Measurements from ENCODE around the gene ACOXL.

The ACOXL gene

DNA sequence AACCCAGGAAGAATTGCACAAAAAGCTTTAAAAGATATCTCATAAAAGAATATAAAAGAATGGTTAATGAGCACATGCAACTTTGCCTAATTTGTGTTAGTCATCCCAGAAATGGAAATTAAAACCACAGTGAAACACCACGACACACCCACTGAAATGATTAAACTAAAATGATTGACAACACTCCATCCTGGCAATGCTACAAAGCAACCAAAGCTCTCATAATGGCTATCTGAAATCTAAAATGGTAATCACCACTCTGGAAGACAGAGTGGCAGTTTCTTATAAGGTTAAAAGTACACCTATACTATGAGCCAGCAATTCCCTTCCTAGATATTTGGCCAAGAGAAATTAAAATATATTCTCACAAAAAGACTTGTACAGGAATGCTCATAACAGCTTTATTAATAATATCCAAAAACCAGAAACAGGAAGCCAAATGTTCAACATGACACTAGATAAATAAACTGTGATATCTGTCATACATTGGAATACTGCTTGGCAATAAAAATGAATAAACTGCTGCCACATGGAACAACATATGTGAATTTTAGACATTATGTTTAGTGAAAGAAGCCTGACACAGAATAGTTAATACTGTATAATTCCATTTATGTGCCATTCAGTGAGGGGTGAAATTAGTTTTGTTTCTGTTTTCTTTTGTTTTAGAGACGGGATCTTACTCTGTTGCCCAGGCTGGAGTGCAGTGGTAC is 283.1 kb downstream of the ACOXL start:
- DNase-seq (ENCODE audit: low read depth) = no peak

DNA sequence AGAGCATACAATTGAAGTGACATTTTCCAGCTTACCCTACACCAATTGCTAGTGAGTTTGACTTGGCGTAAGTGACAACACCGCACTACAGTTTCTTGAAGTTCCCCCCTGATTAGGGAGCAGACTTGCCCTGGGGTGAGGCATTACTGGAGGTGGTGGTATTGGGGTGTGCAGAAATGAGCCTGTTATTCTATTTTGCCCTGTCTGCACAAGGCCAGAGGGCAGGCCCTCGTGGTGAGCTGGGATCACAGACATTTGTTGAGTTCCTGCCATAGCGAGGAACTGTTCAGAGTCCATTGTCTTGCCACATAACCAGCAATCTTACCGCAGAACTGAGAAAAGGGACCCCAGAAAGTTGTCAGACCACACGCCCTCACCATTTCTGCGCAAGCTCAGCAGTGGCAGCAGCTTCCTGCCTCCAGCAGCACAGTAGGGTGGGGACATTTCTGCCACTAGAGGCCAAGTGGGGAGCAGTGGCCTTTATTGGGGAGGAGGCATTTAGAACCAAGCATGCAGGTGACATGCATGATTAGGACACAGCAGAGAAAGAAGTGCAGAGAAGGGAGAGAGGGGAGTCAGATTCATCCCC is 284.8 kb downstream of the ACOXL start:
- DNase-seq (ENCODE audit: low read depth) = no peak

- no peak for DNase-seq (ENCODE audit: low read depth)
Measured at GRCh38 chr2:111017909-111018308, 285.5 kb downstream of the ACOXL start.

DNA sequence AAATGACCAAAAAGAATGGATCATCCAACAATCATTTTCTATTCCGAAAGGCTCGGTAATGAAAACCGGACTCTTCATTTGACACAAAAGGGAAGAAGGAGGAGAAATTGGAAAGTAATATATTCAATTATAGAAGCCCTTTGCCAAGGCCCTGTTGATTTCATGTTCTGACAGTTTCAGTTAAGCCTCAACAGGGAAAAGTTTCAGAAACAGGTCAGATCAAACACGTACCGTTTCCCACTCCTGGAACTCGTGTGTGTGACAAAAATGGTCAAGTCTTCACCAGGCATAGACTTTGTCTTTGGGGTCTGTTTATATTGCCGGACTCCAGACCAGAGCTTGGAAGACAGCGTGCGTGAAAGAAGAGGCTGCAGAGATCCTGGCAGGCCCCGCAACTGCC is 287.0 kb downstream of the ACOXL start:
- no peak for DNase-seq (ENCODE audit: low read depth)

- DNase-seq (ENCODE audit: low read depth) = no peak
Measured at GRCh38 chr2:111022633-111023032, 290.3 kb downstream of the ACOXL start.

DNA sequence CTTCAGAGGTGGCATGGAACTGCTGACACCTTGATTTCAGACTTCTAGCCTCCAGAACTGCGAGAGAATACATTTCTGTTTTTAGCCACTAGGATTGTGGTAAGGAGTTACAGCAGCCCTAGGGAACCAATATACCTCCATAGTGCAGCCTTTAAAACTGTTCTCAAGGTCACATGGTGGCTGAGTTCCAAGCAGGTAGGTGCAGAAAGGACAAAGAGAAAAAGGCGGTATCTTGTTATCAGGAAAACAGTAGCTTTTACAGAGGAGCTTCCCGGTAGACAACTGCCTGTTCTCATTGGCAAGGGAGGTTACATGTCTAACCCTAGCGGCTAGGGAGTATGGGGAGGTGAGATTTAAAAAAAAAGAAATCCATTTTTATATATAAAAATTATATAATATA is 292.1 kb downstream of the ACOXL start:
- no peak for DNase-seq (ENCODE audit: low read depth)

DNA sequence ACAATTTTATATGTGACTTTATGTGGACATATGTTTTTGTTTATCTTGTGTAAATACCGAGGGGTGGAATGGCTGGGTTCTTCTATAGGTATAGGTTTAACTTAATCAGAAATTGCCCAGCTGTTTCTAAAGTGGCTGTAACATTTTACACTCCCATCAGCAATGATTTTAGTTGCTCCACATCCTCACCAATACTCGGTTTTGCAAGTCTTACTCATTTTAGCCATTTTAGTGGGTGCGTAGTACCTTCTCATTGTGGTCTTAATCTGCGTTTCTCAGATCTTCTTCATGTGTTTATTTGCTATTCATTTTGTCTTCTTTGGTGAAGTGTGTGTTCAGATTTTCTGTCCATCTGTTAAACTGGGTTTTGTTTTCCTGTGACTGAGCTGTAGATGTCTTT is 292.9 kb downstream of the ACOXL start:
- no peak for DNase-seq (ENCODE audit: low read depth)

- DNase-seq (ENCODE audit: low read depth) = no peak
Measured at GRCh38 chr2:111028720-111029119, 296.3 kb downstream of the ACOXL start.

DNA sequence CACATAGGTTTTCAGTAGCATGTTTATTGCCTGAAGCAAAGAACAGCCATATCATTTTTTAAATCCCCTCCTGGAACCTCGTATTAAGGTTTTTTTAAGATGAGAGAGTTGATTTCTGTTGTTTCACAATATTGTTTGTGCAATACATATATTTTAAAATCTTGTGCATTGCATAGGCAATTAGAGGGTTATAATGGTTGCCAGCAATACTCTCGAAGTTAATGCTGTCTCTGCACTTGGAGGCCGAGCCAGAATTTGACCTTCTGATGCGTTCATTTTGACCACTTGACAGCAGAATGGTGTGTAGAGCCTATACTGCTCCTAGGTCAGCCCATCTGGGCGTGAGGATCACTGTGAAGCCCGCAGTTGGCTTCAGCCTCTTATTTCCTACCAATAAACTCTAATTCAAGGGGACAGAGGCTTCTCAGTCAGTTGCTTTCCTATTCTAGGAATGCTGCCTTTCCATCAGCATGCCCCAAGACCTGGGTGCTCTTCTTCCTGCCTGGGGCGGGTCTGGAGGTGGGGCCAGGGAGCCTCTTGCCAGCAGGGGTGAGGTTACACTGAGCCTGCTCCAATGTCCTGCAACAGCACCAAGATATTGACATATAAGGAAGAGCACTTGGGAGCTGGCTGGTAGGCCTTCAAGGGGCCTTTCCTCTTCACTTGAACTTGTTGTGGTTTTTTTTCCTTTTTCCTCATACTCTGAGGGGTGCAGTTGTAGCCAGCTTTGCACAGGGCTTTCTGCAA is 297.0 kb downstream of the ACOXL start:
- no peak for DNase-seq (ENCODE audit: low read depth)

GRCh38 chr2:111030260-111030891 is 298.0 kb downstream of the ACOXL start:
- no peak for DNase-seq (ENCODE audit: low read depth)

GRCh38 chr2:111030945-111031344 is 298.6 kb downstream of the ACOXL start:
- DNase-seq (ENCODE audit: low read depth) = no peak

DNA sequence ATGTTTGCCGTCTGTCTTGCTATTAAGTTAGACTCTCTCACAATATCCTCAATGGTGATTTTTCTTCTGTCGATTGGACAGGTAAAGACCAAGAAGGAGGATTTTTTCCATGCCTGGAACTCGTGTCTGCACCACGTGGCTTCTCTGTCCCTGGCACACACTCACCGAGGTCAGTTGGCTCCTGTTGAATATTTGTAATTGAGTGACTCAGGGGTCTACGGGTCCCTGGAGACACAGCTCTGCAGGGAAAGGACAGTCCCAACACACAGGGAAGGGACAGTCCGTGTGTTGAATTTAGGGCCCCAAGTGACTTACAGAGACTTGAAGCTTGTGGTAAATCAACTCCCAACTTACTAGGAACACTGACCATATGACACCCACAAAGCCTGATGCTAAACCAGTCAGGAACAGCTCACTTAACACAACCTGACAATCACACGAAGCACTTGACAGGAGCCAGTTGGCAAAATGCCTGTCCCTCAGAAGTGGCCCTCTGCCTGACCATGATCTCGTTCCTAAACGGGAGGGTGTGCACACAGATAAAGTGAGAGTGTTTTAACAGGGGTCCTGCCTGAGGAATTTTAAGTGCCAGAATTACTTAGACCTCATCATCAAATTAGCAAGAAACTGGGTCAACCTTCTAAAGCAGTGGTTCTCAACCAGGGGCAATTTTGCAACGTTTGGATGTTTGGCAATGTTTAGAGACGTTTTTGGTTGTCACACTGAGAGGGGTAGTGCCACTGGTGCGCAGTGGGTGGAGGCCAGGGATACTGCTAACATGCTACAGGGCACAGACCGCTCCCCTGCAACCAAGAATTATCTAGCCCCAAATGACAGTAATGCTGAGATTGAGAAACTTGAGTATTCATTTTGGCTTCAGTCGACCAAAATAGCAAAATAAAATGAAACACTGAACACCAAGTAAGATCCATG is 299.4 kb downstream of the ACOXL start:
- DNase-seq (ENCODE audit: low read depth) = no peak

DNA sequence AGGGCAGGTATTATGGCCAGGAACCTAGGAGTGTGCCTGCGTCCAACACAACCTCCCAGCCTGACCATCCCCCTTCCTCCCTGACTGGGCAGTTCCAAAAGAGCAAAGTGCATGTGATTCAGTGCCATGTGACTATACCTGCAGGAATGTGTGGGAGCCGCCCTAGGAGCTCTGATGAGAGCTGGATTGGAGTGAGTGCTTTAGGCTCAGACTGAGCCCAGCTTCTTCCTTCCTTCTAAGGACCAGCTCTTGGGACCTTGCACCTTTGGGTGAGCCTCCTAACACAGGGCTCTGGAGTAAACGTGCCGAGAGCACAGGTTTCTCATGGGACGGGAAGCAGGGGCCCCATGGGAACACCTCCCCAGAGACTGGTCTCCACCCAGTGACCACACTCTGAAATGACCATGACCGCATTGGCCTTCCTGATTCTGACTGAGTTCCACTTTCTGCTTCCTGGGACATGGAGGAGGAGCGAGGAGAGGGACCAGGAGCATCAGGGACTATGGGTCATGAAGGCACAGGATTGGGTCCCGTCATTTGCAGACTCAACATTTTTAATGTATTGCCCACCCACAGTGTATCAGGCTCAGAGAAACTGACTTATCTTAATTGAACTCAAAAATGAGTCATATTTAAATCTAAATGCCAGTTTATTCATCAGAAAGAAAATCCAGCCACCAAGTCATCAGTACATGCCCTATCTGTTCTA is 300.5 kb downstream of the ACOXL start:
- no peak for DNase-seq (ENCODE audit: low read depth)

GRCh38 chr2:111034146-111034545 is 301.8 kb downstream of the ACOXL start:
- DNase-seq (ENCODE audit: low read depth) = no peak

DNA sequence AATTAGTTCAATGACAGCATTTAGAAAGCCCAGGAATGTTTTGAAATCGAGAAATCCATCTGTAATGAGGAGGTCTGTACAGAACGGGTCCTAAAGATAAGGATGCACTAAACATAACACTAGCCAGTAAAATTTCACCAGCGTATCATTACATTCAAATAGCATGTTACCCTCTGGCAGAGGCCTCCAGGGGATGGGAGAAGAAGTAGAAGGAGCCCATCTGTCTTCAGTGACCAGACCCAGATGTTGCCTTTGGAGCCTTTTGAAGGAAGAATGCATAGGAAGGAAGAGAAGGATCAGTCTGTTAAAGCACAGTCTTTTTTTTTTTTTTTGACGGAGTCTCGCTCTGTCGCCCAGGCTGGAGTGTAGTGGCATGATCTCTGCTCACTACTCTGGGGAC is 302.2 kb downstream of the ACOXL start:
- no peak for DNase-seq (ENCODE audit: low read depth)

- no peak for DNase-seq (ENCODE audit: low read depth)
Measured at GRCh38 chr2:111035830-111036441, 303.6 kb downstream of the ACOXL start.

DNA sequence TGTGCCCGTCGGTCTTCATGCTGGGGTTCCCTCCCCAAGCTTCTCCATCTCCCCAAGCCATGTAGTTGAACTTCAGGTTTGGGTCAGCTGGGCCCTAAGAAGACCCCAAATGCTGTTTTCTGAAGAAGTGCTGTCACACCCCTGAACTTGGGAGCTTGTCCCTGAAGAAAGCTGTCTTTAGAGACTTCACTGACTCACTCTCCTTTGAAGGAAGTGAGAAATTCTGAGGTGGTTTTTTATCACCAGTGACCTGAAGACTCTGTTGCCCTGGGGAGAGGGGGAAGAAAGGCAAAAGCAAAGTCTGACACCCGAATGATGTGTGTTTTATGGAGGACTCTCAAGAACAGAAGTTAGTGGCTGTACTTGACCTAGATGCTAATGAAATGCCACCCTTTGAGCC is 304.8 kb downstream of the ACOXL start:
- no peak for DNase-seq (ENCODE audit: low read depth)

- no peak for DNase-seq (ENCODE audit: low read depth)
Measured at GRCh38 chr2:111039628-111040383, 307.4 kb downstream of the ACOXL start.

GRCh38 chr2:111041398-111042202 is 309.2 kb downstream of the ACOXL start:
- no peak for DNase-seq (ENCODE audit: low read depth)
